CD4-positive, alpha-beta T cell treated with Interferon alpha-2 for 1 hour (primary cell): ENCODE results near the gene CSN3.

ENCODE experiments used
- DNase-seq, 2 donors: peaks; one replicate each; pipeline ENCODE4 v3.0.0-alpha.2; 2020 to 2022

CSN3 gene

DNA sequence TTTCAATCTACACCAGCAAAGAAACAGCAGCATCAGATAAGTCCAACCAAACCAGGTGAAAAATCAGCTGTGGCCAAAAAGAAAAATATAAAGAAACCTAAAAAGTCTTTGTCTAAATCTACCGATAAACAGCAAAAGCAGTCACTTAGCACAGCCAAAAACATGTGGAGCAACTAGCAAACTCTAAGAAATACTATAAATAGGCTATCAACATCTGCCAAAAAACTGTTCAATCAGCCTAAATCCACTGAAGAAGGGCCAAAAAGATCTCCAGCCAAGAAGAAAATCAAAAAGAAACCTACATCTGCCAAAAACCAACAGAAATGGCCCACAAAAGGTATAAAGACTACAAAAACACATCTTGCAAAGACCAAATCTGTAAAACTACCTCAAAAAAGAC, 55.7 kb downstream of the CSN3 start:
- DNase-seq = no peak

DNA sequence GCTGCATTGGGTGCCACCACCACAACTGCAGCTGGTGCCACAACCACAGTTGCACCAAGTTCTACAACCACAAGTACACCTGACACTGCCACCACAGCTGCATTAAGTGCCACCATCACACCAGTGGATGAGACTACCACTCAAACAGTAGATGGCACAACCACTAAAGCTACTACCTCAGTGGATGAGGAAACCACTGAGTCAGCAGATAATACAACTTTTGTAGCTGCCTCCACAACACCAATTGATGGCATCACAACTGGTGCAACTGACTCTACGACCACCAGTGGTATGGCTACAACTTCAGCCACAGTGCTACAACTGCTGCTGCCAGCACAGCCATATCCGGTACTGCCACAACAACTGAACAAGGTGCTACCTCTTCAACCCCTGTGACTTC, 57.2 kb downstream of the CSN3 start:
- no peak for DNase-seq

DNA sequence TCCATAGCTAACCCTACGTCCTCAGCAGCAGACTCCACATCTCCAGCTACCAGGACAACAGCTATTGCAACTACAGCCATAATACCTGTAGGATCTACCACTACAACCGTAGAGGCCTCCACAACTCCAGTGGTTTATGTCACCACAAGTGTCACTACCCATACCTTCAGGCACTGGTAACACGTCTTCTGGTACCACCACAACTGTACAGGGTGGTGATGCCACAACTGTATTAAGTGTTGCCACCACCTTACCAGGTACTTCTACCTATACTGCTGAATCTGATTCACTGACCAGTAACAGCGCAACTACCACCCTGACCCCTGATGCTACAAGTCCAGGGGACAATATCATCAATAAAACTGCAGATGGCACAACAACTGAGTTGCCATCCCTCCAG, 57.8 kb downstream of the CSN3 start:
- no peak for DNase-seq
